Body of pancreas (tissue), 4 donors: ENCODE results near the gene KIR2DL1.

Experiments
- POLR2A ChIP-seq, 3 donors: fragments of 450-650 bp; IDR thresholded peaks; one replicate each; pipeline ENCODE4 v1.6.1; 2016; ENCODE audit warnings: antibody characterized with exemption in 3 of 3, mild to moderate bottlenecking in 2 of 3
- TF ChIP-seq, protein P1 (sequence below), 7 experiments: fragments of 450-650 bp in 4 of 7; fragments of 200-600 bp in 3 of 7; sonication (generic) in 3 of 7; IDR thresholded peaks; one replicate each; pipeline ENCODE4 v1.5.1; 2016 to 2019; ENCODE audit warnings: antibody characterized with exemption in 7 of 7

DNA sequence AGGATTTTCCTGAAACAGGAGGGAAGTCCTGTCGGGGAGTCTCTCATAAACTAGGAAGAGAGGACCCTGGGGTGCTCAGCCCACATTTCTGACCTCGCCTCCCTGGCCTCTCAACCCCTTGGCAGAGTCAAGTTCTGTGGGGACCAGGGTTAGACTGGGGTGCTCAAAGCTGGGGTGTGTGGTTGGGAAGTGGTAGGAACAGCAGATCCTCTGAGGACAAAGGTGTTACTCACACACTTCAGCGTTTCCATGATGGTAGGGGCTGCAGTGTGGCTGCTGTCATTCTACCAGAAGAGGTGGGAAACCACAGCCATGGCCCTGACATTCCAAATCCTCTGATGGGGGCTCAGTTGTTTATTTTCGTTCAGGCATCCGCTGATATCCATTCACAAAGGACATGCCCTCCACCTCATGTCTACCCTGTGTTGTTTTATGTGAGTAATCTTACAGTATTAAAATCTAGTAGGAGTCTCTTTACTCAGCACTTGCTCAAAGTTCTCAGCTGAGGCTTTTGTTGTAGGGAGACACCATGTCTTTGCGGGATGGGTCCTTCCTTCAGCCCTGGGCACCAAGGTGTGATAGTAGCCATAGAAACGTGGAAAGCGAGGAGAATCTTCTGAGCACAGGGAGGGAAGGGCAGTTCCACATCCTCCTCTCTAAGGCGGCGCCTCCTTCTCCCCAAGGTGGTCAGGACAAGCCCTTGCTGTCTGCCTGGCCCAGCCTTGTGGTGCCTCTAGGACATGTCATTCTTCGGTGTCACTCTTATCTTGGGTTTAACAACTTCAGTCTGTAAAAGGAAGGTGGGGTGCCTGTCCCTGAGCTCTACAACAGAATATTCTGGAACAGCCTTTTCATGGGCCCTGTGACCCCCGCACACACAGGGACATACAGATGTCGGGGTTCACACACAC lies 29.8 kb upstream of the KIR2DL1 start:
- TF ChIP-seq, protein P1, sequence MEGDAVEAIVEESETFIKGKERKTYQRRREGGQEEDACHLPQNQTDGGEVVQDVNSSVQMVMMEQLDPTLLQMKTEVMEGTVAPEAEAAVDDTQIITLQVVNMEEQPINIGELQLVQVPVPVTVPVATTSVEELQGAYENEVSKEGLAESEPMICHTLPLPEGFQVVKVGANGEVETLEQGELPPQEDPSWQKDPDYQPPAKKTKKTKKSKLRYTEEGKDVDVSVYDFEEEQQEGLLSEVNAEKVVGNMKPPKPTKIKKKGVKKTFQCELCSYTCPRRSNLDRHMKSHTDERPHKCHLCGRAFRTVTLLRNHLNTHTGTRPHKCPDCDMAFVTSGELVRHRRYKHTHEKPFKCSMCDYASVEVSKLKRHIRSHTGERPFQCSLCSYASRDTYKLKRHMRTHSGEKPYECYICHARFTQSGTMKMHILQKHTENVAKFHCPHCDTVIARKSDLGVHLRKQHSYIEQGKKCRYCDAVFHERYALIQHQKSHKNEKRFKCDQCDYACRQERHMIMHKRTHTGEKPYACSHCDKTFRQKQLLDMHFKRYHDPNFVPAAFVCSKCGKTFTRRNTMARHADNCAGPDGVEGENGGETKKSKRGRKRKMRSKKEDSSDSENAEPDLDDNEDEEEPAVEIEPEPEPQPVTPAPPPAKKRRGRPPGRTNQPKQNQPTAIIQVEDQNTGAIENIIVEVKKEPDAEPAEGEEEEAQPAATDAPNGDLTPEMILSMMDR (IDR thresholded peaks at IDR 0.05): no peak
- no peak for TF ChIP-seq POLR2A (IDR thresholded peaks at IDR 0.05)
